PC-3 (cell line): Measurements from ENCODE around the gene EID3.

Experiments used
- CTCF ChIP-seq: fragments of 300-600 bp; sonication (generic); conservative IDR thresholded peaks from 2 replicates; pipeline ENCODE4 v1.5.1; 2017; ENCODE audit warnings: antibody characterized with exemption, low read depth, mild to moderate bottlenecking, low read length
- EZH2 ChIP-seq: fragments of 300-600 bp; sonication (generic); IDR thresholded peaks from one replicate; pipeline ENCODE4 v1.6.1; 2017; ENCODE audit warnings: antibody characterized with exemption, mild to moderate bottlenecking, low read length; ENCODE audit not compliant: unreplicated experiment
- EZH2phosphoT487 ChIP-seq: fragments of 300-600 bp; sonication (generic); IDR thresholded peaks from 2 replicates; pipeline ENCODE4 v1.6.1; 2018; ENCODE audit warnings: mild to moderate bottlenecking, antibody characterized with exemption, low read length, borderline replicate concordance

GRCh38 chr12:104294927-104295668 lies 8.4 kb upstream of the EID3 start:
- TF ChIP-seq EZH2phosphoT487: no peak
- no peak for TF ChIP-seq CTCF
- TF ChIP-seq EZH2: no peak
